Panc1 (cell line): Measurements from ENCODE around the gene LMO1. TPM values are rescaled to one million over a fixed set of nuclear protein-coding genes. Genes with fewer than 3 reads are reported as not detected.
A peak's percentile ranks its signal among the peaks of the same experiment; 100 is the strongest.

Source experiments
- ATAC-seq: fragments of 200-7000 bp; cut with Tn5 transposase; 2 replicates; pipeline ENCODE4 v1.9.1; 2020; ENCODE audit warnings: mild to moderate bottlenecking, moderate library complexity
- BruUV-seq: library from RNA; stranded (reverse); fragments of 400-500 nt; replicated peaks from 2 replicates; lab custom pipeline; 2021; lab: Mats Ljungman, UMichigan
- CTCF ChIA-PET: fragments of 300-600 bp; sonication (Branson Sonifier 250); formaldehyde crosslinking; loops from one replicate; lab custom pipeline; 2022; ENCODE audit warnings: antibody characterized with exemption; lab: Charles Lee
- POLR2A ChIA-PET: fragments of 300-600 bp; sonication (Branson Sonifier 250); formaldehyde crosslinking; loops from one replicate; lab custom pipeline; 2022; ENCODE audit warnings: antibody characterized with exemption; lab: Charles Lee
- DNase-seq: peaks from one replicate; pipeline ENCODE4 v3.0.0-alpha.2; 2010; ENCODE audit warnings: low read depth, low spot score
- H3K27ac ChIP-seq: 2 replicates; pipeline ENCODE4 v1.5.1; 2011; ENCODE audit warnings: mild to moderate bottlenecking, low read length, inconsistent platforms
- H3K27me3 ChIP-seq: fragments of 200-500 bp; sonication (Bioruptor generic); 2 replicates; pipeline ENCODE4 v1.6.0; 2014; ENCODE audit warnings: low read length, inconsistent platforms; ENCODE audit not compliant: control insufficient read depth, insufficient read depth
- H3K36me3 ChIP-seq: fragments of 200-500 bp; sonication (Bioruptor generic); 2 replicates; pipeline ENCODE4 v1.5.1; 2014; ENCODE audit warnings: inconsistent platforms, mild to moderate bottlenecking, low read length, moderate library complexity; ENCODE audit not compliant: control insufficient read depth, insufficient read depth
- H3K4me1 ChIP-seq: 2 replicates; pipeline ENCODE4 v1.5.1; 2011; ENCODE audit warnings: inconsistent platforms, mild to moderate bottlenecking, low read length, moderate library complexity; ENCODE audit not compliant: control insufficient read depth, insufficient read depth
- H3K4me3 ChIP-seq, 2 experiments: 2 replicates each; pipeline ENCODE4 v1.5.1; 2011 to 2012; ENCODE audit warnings: low read depth in 2 of 2, low read length in 2 of 2, mild to moderate bottlenecking in 2 of 2, inconsistent platforms in 1 of 2, moderate library complexity in 1 of 2
- H3K9me3 ChIP-seq: fragments of 200-500 bp; sonication (Bioruptor generic); 2 replicates; pipeline ENCODE4 v1.5.1; 2014; ENCODE audit warnings: low read depth, mild to moderate bottlenecking, inconsistent platforms, low read length, moderate library complexity; ENCODE audit not compliant: control insufficient read depth, insufficient read depth
- POLR2AphosphoS5 ChIP-seq: IDR thresholded peaks from 2 replicates; pipeline ENCODE4 v1.6.1; 2012; ENCODE audit warnings: mild to moderate bottlenecking, low read depth, low read length, moderate library complexity
- SIN3A ChIP-seq: IDR thresholded peaks from 2 replicates; pipeline ENCODE4 v1.6.1; 2012; ENCODE audit warnings: low read depth, mild to moderate bottlenecking, low read length, moderate library complexity, borderline replicate concordance; ENCODE audit not compliant: insufficient read depth
- TCF7L2 ChIP-seq: IDR thresholded peaks from 2 replicates; pipeline ENCODE4 v1.6.1; 2011; ENCODE audit warnings: mild to moderate bottlenecking, low read depth, low read length, inconsistent platforms
- in situ Hi-C: cut with HindIII; loops from 2 replicates; pipeline ENCODE4 v1.10.0; 2016; ENCODE audit warnings: low sequenced_read_pairs, low pct_unique_long_range_greater_than_20kb
- intact Hi-C: fragments of 100-400 bp; cut with micrococcal nuclease; formaldehyde crosslinking; loops from one replicate; pipeline ENCODE4 v1.10.0; 2022; ENCODE audit not compliant: unreplicated experiment
- total RNA-seq: library from RNA; stranded (reverse); gene quantifications from one replicate; pipeline ENCODE4 v1.2.1, GENCODE V29; 2021; ENCODE audit not compliant: unreplicated experiment
- TF ChIP-seq, protein P1 (sequence below): fragments of 450-650 bp; IDR thresholded peaks from 2 replicates; pipeline ENCODE4 v1.5.1; 2017; ENCODE audit warnings: mild to moderate bottlenecking
- TF ChIP-seq, protein P2 (sequence below), 2 experiments: IDR thresholded peaks; 2 replicates each; pipeline ENCODE4 v1.6.1; 2011 to 2012; ENCODE audit warnings: low read depth in 2 of 2, control low read depth in 1 of 2, low read length in 1 of 2, mild to moderate bottlenecking in 1 of 2, moderate library complexity in 1 of 2; ENCODE audit not compliant: insufficient read depth in 1 of 2

The LMO1 gene
- total RNA-seq, 1 experiment from 2014 or later = not detected

DNA sequence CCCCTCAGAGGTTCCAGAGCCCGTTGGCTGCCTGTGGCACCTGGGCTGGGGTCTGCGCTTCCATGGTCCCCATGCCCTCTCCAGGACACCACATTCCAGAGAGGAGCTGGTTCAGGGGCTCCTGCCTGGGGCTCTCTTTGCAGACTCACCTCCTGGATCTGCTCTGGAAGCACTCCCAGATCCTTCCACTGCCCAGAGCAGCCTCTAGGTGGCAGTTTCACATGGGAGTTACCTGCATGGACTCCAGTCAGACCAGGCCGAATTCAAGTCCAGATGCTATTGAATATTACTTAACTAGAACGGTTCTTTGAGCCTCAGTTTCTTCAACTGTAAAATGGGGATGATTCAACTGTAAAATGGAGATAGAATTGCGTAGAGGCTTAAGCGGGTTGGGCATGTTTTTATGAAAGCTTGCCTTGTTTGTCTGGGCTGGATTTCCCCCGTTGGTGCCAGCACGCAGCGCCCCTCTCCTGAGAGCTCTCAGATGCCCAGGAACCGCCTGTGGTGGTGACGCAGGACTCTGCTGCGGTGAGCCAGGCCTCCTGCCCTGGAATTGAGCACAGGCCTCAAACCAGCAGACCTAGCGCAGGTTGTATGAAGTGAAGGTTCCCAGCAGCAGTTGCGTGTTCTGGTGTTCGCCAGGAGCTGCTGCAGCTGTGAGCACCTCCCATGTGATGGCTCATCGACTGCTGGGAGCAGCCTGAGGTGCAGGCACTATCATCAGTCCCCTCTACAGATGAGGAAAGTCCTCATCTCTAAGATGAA lies 44.2 kb downstream of the LMO1 start:
- no peak for TF ChIP-seq SIN3A
- TF ChIP-seq, protein P1, sequence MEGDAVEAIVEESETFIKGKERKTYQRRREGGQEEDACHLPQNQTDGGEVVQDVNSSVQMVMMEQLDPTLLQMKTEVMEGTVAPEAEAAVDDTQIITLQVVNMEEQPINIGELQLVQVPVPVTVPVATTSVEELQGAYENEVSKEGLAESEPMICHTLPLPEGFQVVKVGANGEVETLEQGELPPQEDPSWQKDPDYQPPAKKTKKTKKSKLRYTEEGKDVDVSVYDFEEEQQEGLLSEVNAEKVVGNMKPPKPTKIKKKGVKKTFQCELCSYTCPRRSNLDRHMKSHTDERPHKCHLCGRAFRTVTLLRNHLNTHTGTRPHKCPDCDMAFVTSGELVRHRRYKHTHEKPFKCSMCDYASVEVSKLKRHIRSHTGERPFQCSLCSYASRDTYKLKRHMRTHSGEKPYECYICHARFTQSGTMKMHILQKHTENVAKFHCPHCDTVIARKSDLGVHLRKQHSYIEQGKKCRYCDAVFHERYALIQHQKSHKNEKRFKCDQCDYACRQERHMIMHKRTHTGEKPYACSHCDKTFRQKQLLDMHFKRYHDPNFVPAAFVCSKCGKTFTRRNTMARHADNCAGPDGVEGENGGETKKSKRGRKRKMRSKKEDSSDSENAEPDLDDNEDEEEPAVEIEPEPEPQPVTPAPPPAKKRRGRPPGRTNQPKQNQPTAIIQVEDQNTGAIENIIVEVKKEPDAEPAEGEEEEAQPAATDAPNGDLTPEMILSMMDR = peak; percentile 98
- TF ChIP-seq TCF7L2 = no peak
- TF ChIP-seq, protein P2, sequence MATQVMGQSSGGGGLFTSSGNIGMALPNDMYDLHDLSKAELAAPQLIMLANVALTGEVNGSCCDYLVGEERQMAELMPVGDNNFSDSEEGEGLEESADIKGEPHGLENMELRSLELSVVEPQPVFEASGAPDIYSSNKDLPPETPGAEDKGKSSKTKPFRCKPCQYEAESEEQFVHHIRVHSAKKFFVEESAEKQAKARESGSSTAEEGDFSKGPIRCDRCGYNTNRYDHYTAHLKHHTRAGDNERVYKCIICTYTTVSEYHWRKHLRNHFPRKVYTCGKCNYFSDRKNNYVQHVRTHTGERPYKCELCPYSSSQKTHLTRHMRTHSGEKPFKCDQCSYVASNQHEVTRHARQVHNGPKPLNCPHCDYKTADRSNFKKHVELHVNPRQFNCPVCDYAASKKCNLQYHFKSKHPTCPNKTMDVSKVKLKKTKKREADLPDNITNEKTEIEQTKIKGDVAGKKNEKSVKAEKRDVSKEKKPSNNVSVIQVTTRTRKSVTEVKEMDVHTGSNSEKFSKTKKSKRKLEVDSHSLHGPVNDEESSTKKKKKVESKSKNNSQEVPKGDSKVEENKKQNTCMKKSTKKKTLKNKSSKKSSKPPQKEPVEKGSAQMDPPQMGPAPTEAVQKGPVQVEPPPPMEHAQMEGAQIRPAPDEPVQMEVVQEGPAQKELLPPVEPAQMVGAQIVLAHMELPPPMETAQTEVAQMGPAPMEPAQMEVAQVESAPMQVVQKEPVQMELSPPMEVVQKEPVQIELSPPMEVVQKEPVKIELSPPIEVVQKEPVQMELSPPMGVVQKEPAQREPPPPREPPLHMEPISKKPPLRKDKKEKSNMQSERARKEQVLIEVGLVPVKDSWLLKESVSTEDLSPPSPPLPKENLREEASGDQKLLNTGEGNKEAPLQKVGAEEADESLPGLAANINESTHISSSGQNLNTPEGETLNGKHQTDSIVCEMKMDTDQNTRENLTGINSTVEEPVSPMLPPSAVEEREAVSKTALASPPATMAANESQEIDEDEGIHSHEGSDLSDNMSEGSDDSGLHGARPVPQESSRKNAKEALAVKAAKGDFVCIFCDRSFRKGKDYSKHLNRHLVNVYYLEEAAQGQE (IDR thresholded peaks at IDR 0.05; ENCODE audit: insufficient read depth in 1 of 2, low read depth in 2 of 2, low read length in 1 of 2) = no peak
- no peak for TF ChIP-seq POLR2AphosphoS5
- intact Hi-C loops (loop anchor here (10.0 kb wide), 1 partner anchor 95 kb away; no protein-coding TSS in a partner anchor), in situ Hi-C loops (no loop called here)
- ATAC-seq (peak; percentile 93), DNase-seq (peak; percentile 54)
- no TSS peak for BruUV-seq
- Histone ChIP-seq H3K27me3 (peaks cover 2% of the 10 kb centered on the region; the same call in 1 of the 2 replicates), H3K27ac (no peak overlapping the region), H3K9me3 (no peaks in the 10 kb centered on the region), H3K36me3 (no peaks in the 10 kb centered on the region), H3K4me3 (no peak overlapping the region), H3K4me1 (no peaks in the 10 kb centered on the region)
- ChIA-PET CTCF (interaction anchor here (1.1 kb wide), 1 partner anchor 347 kb away, joined by 6 read pairs; no protein-coding TSS in a partner anchor), POLR2A (no interaction called here)

DNA sequence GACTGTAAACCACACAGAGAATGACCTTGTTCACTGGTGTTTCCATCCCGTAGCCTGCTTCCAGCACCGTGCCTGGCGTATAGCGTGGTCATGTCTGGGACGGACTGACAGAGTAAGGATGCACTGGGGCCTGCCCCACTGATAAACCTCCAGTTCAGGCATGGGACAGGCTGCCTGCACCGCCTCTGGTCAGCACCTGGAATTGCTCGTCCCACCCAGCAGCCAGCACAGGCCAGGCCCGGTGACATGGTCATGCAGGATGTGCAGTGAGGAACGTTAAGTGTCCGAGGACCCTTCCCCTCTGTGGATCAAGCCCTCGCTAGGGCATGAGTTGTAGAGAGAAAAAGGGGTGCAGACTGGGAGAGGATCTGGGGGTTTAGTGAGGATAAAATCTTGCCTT lies 44.8 kb downstream of the LMO1 start:
- ChIA-PET POLR2A (no interaction called here), CTCF (no interaction called here)
- H3K27me3 ChIP-seq = peaks cover 2% of the 10 kb centered on the region; the same call in 1 of the 2 replicates
- H3K4me3 ChIP-seq = no peak overlapping the region
- DNase-seq = no peak
- intact Hi-C loops (no loop called here), in situ Hi-C loops (no loop called here)
- no peaks in the 10 kb centered on the region for H3K36me3 ChIP-seq
- BruUV-seq = no TSS peak
- no peaks in the 10 kb centered on the region for H3K4me1 ChIP-seq
- ATAC-seq = peak; percentile 60; the same call in 1 of the 2 replicates
- no peaks in the 10 kb centered on the region for H3K9me3 ChIP-seq
- TF ChIP-seq POLR2AphosphoS5 = no peak
- TF ChIP-seq, protein P1 = no peak
- no peak for TF ChIP-seq TCF7L2
- TF ChIP-seq, protein P2 (IDR thresholded peaks at IDR 0.05; ENCODE audit: insufficient read depth in 1 of 2, low read depth in 2 of 2, low read length in 1 of 2) = no peak
- TF ChIP-seq SIN3A = no peak
- no peak overlapping the region for H3K27ac ChIP-seq
